Bone marrow (tissue), 2 donors: ENCODE measurements around the gene ACSM4.
"Not testable (repeated sequence)": the region's sequence is repeated elsewhere in the genome, so short reads cannot be mapped to it uniquely, and the experiment has no call there.

ENCODE experiments used
- DNase-seq, 2 donors: peaks; one replicate each; lab custom pipeline; 2025; lab: John Stamatoyannopoulos, UW

ACSM4 gene

GRCh38 chr12:7303772-7304171, at the start of gene ACSM4:
Gene ACSM4, plus strand, starts transcription at chr12:7304072. Its CDS starts 260 bp downstream, at chr12:7304332.
- DNase-seq, result no peak

GRCh38 chr12:7259060-7259459, 44.8 kb upstream of the ACSM4 start:
- no peak for DNase-seq

GRCh38 chr12:7264538-7264937, 39.3 kb upstream of the ACSM4 start:
- DNase-seq, result no peak

GRCh38 chr12:7265251-7265650, 38.6 kb upstream of the ACSM4 start:
- no peak for DNase-seq

GRCh38 chr12:7269273-7269672, 34.6 kb upstream of the ACSM4 start:
- no peak for DNase-seq

GRCh38 chr12:7271893-7272514, 31.9 kb upstream of the ACSM4 start:
- no peak for DNase-seq

GRCh38 chr12:7275482-7275881, 28.4 kb upstream of the ACSM4 start:
- not testable (repeated sequence) for DNase-seq

GRCh38 chr12:7282844-7283243, 21.0 kb upstream of the ACSM4 start:
- no peak for DNase-seq

- DNase-seq, result no peak
Observed at GRCh38 chr12:7289743-7290142, 14.1 kb upstream of the ACSM4 start.

GRCh38 chr12:7290588-7290987, 13.3 kb upstream of the ACSM4 start:
- DNase-seq, result not testable (repeated sequence)

- no peak for DNase-seq
Observed at GRCh38 chr12:7292300-7292699, 11.6 kb upstream of the ACSM4 start.

- DNase-seq, result no peak
Observed at GRCh38 chr12:7293670-7294069, 10.2 kb upstream of the ACSM4 start.

- DNase-seq, result no peak
Observed at GRCh38 chr12:7295529-7295928, 8.3 kb upstream of the ACSM4 start.

GRCh38 chr12:7297865-7298264, 6.0 kb upstream of the ACSM4 start:
- no peak for DNase-seq

GRCh38 chr12:7302266-7302986, 1.4 kb upstream of the ACSM4 start:
- DNase-seq, result no peak

- DNase-seq, result no peak
Observed at GRCh38 chr12:7303230-7303629, 642 bp upstream of the ACSM4 start.

GRCh38 chr12:7304456-7304855, 584 bp downstream of the ACSM4 start:
- DNase-seq, result no peak

GRCh38 chr12:7310070-7310469, 6.2 kb downstream of the ACSM4 start:
- DNase-seq, result no peak

- DNase-seq, result no peak
Observed at GRCh38 chr12:7319930-7320329, 16.1 kb downstream of the ACSM4 start.

- no peak for DNase-seq
Observed at GRCh38 chr12:7321624-7322023, 17.8 kb downstream of the ACSM4 start.

- DNase-seq, result no peak
Observed at GRCh38 chr12:7322599-7322998, 18.7 kb downstream of the ACSM4 start.

- DNase-seq, result no peak
Observed at GRCh38 chr12:7324176-7324575, 20.3 kb downstream of the ACSM4 start.

- no peak for DNase-seq
Observed at GRCh38 chr12:7327918-7328317, 24.0 kb downstream of the ACSM4 start.

- DNase-seq, result not testable (repeated sequence)
Observed at GRCh38 chr12:7337790-7338189, 33.9 kb downstream of the ACSM4 start.
